Erythroblast (primary cell): ENCODE results near the gene LIX1.

Source experiments
- GATA1 ChIP-seq: IDR thresholded peaks from 2 replicates; pipeline ENCODE4 v1.6.1; 2011; ENCODE audit warnings: low read depth, mild to moderate bottlenecking, control low read depth, low read length, moderate library complexity
- POLR2A ChIP-seq: IDR thresholded peaks from 2 replicates; pipeline ENCODE4 v1.6.1; 2011; ENCODE audit warnings: mild to moderate bottlenecking, low read length

- TF ChIP-seq POLR2A: no peak
- TF ChIP-seq GATA1: no peak
These were observed 25.0 kb upstream of the LIX1 start for GRCh38 chr5:97167435-97167834.
